GM12892 (cell line): Measurements from ENCODE around the gene MICAL3.

ENCODE experiments used
- POLR2A ChIP-seq: IDR thresholded peaks from 2 replicates; pipeline ENCODE4 v1.6.1; 2011; ENCODE audit warnings: low read depth, low read length, control low read depth
- POLR2AphosphoS5 ChIP-seq: IDR thresholded peaks from 2 replicates; pipeline ENCODE4 v1.6.1; 2011; ENCODE audit warnings: low read depth, low read length, control low read depth

DNA sequence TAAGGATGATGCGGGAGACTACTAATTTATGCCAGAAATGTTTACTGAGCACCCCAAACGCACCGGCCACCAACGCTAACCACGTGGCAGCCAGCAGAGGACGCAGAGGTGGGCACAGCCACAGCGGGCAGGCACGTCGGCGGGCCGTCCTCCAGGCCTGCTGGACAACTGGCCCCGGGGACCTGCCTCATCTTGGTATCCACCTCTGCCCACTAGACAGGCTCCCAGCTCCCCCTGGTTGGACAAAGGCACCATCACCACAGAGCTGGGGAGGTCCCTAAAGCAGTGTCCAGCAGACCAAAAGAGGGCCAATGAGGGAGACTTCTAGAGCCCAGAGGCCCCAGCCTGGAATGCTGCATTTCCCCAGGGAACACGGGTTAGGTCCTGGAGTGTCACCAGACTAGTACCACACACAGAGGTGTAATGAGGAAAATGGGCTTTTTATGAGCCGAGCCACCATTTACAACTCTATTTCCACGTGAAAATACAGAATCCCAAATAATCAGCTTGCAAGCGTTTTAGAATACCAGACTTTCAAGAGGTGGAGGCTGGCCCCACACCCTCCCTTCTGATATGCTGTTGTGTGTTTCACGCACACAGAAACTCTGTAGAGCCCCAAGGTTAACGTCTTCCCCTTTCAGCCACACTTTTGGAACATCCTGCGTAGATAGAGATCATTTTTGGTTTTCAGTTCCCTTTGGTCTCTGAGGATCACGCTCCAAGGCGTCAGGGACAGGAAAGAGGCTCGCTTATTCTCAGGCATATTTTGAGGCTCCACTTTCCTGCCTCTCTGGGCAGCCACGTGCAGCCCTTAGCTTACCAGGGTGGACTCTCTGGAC is 226.4 kb downstream of the MICAL3 start:
- TF ChIP-seq POLR2AphosphoS5 (peak; percentile 60), POLR2A (peak; percentile 53)
